ENCODE measurements around the gene BMP7. TPM values are rescaled to one million over a fixed set of nuclear protein-coding genes. Genes with fewer than 3 reads are reported as not detected.

BMP7 gene
- total and polyA plus RNA-seq, 2 of the 13 experiments (the other 11 are each of a cell fraction or from before 2014, with no cell fraction given), result not detected

- TF ChIP-seq RORA (CRISPR knock-in tag; IDR thresholded peaks at IDR 0.05), result no peak
- TF ChIP-seq ELF1 (CRISPR knock-in tag; IDR thresholded peaks at IDR 0.05), result no peak
- no peak for TF ChIP-seq TMF1 (CRISPR knock-in tag; IDR thresholded peaks at IDR 0.05; ENCODE audit: low read depth)
- TF ChIP-seq NKX3-1 (CRISPR knock-in tag; IDR thresholded peaks at IDR 0.05), result no peak
- no peak for TF ChIP-seq TIGD3 (CRISPR knock-in tag; IDR thresholded peaks at IDR 0.05; ENCODE audit: borderline replicate concordance)
- no peak for TF ChIP-seq ZNF670 (CRISPR knock-in tag; IDR thresholded peaks at IDR 0.05; ENCODE audit: borderline replicate concordance)
- no peak for TF ChIP-seq MAX (IDR thresholded peaks at IDR 0.05)
- TF ChIP-seq ZNF724P (CRISPR knock-in tag; IDR thresholded peaks at IDR 0.05; ENCODE audit: borderline replicate concordance), result no peak
- no peak for TF ChIP-seq IRF1 (CRISPR knock-in tag; IDR thresholded peaks at IDR 0.05; ENCODE audit: low read depth)
- no peak for TF ChIP-seq EHMT2 (IDR thresholded peaks at IDR 0.05; ENCODE audit: borderline replicate concordance, low read depth, low read length)
- no peak for TF ChIP-seq MAFG (CRISPR knock-in tag; IDR thresholded peaks at IDR 0.05)
- no peak for TF ChIP-seq MLLT10 (CRISPR knock-in tag; IDR thresholded peaks at IDR 0.05)
- TF ChIP-seq ZNF180 (CRISPR knock-in tag; IDR thresholded peaks at IDR 0.05; ENCODE audit: borderline replicate concordance, low read depth), result no peak
- no peak for TF ChIP-seq ZNF850 (CRISPR knock-in tag; conservative IDR thresholded peaks at IDR 0.05)
- TF ChIP-seq PLSCR1 (CRISPR knock-in tag; IDR thresholded peaks at IDR 0.05; ENCODE audit: borderline replicate concordance), result no peak
- no peak for TF ChIP-seq JUN (CRISPR knock-in tag; IDR thresholded peaks at IDR 0.05)
- no peak for TF ChIP-seq NFIC (IDR thresholded peaks at IDR 0.05; ENCODE audit: low read length)
- no peak for TF ChIP-seq MXD4 (CRISPR knock-in tag; IDR thresholded peaks at IDR 0.05)
- no peak for TF ChIP-seq ZMAT3 (CRISPR knock-in tag; conservative IDR thresholded peaks at IDR 0.05)
- no peak for TF ChIP-seq ZNF672 (CRISPR knock-in tag; IDR thresholded peaks at IDR 0.05)
- TF ChIP-seq EEA1 (CRISPR knock-in tag; IDR thresholded peaks at IDR 0.05; ENCODE audit: borderline replicate concordance), result no peak
- TF ChIP-seq ZSCAN12 (CRISPR knock-in tag; IDR thresholded peaks at IDR 0.05), result no peak
- TF ChIP-seq THAP9 (CRISPR knock-in tag; IDR thresholded peaks at IDR 0.05; ENCODE audit: borderline replicate concordance), result no peak
Measured at GRCh38 chr20:57263801-57264792, 2.3 kb downstream of the BMP7 start (continued).
